Stimulated activated naive CD4-positive, alpha-beta T cell (primary cell): ENCODE data around the gene TMEM87B.
"Not testable (repeated sequence)": the region's sequence is repeated elsewhere in the genome, so short reads cannot be mapped to it uniquely, and the experiment has no call there.

Experiments
- DNase-seq, 6 experiments: peaks; one replicate each; lab custom pipeline; 2025; lab: John Stamatoyannopoulos, UW

Gene TMEM87B

GRCh38 chr2:112065966-112066365 lies 10.9 kb downstream of the TMEM87B start:
- DNase-seq = no peak

DNA sequence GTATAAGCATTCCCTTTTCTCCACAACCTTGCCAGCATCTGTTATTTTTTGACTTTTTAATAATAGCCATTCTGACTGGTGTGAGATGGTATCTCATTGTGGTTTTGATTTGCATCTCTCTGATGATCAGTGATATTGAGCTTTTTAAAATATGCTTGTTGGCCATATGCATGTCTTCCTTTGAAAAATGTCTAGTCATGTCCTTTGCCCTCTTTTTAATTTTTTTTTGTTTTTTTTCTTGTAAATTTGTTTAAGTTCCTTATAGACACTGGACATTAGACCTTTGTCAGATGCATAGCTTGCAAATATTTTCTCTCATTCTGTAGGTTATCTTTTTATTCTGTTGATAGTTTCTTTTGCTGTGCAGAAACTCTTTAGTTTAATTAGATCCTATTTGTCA lies 14.7 kb downstream of the TMEM87B start:
- not testable (repeated sequence) for DNase-seq

DNA sequence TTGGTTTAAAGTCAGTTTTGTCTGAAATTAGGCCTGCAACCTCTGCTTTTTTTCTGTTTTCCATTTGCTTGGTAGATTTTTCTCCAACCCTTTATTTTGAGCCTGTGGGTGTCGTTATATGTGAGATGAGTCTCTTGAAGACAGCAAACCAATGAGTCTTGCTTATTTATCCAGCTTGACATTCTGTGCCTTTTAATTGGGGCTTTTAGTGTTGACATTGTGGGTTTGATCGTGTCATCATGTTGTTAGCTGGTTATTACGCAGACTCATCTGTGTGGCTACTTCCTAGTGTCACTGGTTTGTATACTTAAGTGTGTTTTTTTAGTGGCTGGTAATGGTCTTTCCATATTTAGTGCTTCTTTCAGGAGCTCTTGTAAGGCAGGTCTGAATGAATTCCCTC lies 18.8 kb downstream of the TMEM87B start:
- no peak for DNase-seq

GRCh38 chr2:112074506-112074905 lies 19.4 kb downstream of the TMEM87B start:
- DNase-seq = no peak

- DNase-seq = no peak
Observed at GRCh38 chr2:112075490-112076260, 20.6 kb downstream of the TMEM87B start.

DNA sequence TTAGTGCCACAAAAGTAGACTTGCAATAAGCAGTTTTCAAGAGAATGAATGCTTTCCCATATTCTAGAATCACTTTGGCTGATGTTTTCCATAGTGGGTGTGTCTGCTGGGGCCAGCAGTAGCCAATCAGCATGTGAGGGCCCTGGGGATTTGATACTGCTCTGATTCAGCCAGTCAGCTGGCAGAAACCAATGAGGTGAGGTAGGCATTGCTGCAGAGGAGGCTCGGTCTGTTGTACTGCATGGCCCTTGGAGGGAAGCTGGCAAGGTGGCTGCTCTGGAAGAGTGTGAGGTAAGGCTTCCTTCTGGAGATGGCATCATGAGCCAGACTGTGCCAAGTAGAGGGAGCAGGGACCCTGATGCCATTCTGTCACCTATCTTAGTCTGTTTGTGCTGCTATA lies 22.7 kb downstream of the TMEM87B start:
- no peak for DNase-seq

DNA sequence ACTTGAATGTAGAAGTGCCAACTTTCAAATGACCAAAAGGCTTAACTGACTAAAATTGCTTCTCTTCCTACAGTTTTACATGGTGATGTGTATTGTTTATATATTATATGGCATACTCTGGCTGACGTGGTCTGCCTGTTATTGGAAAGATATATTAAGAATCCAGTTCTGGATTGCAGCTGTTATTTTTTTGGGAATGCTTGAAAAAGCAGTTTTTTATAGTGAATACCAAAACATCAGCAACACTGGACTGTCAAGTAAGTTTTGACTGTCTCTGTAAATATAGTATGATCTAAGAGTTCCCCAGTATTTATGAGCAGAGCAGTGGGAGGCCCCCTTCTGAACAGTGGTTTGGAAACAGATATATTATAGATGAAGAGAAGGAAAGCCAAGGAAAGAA lies 26.2 kb downstream of the TMEM87B start:
- no peak for DNase-seq

- no peak for DNase-seq
Observed at GRCh38 chr2:112084689-112085374, 29.8 kb downstream of the TMEM87B start.

DNA sequence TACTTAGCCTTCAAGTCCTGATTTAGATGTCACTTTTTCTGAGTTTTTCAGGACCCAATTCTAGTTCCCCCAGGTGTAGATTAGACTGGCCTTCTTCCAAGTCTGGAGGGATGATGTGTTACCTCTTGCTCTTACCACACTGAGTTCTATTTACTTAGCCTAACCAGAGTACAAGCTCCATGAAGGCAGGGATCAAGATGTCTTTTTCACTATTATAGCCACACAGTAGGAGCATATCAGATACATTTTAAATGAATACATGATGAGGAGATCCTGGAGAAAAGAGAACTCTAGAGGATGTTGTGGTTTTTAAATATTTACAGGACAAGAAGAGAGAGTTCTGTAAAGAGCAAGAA lies 30.3 kb downstream of the TMEM87B start:
- no peak for DNase-seq

DNA sequence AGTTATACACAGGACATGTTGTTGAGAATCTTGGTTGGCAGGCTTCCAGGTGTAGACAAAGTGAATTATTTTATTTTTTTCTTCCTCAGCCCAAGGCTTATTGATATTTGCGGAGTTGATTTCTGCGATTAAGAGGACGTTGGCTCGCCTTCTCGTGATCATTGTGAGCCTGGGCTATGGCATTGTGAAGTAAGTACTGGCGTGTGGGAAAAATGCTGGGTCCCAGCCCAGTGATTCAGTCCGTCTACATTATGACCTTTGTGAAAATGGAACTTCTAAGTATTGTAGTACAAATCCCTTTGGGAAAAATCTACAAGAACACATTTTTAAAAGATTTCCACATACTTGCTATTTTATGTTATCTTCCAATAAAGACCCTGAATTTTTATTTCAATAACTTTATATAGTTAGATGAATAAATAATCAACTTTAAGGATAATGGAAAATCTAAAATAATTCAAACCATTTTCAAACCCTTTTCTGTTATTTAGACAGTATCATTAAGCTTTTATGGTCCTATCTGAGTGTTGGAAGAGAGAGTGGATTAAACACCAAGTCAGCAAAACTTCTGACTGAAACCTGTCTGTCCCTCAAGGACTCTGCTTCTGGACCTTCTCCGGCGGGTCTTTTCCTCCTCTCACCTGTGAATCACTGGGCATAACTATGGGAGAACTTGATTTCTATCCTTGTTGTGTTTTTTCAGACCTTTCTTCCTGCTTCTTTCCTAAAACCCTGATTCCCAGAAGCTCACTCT lies 31.0 kb downstream of the TMEM87B start:
- no peak for DNase-seq

DNA sequence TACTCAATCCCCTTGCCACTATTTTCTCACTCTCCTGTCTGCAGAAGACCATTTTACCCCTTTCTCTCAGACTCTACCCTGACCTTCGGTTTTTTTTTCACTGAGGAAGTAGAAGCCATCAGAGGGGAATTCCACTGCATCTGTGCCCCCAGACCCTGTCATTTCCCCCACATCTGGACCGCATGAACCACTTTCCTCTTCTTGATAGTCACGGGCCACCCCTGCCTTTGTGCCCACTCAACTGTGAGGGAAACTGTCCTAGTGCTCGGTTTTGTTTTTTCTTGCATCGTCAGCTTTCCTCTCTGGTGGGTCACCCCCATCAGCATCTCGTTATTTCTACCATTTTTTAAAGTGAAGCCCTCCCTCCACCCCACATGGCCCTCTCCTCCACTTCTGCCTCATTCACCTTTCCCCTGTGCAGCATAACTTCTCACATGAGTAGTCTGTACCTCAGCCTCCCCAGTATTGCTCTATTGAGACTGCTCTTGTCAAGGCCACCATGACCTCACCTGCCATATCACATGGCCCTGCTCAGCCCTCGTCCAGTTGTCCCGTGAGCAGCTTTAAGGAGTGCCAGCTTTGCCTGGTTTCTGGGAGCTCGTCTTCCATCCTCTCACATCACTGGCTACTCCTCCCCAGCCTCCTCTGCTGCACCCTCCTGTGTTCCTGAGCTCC lies 32.4 kb downstream of the TMEM87B start:
- DNase-seq = no peak

DNA sequence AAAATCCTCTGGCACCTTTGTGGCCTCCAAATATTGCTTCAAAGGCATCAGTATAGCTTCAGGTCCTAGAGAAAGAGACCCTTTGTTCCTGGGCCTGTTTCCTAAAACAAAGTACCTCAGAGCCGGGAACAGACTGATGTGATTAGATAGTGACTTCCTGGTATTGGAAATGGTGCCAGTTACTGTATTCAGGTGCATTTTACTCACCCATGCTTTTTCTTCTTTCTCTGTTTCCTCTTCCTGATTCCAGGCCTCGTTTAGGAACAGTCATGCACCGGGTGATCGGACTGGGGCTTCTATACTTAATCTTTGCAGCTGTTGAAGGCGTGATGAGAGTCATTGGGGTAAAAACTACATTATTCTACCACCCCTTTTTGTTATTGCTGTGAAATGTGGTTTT lies 34.3 kb downstream of the TMEM87B start:
- DNase-seq = no peak

GRCh38 chr2:112092286-112093041 lies 37.4 kb downstream of the TMEM87B start:
- no peak for DNase-seq

DNA sequence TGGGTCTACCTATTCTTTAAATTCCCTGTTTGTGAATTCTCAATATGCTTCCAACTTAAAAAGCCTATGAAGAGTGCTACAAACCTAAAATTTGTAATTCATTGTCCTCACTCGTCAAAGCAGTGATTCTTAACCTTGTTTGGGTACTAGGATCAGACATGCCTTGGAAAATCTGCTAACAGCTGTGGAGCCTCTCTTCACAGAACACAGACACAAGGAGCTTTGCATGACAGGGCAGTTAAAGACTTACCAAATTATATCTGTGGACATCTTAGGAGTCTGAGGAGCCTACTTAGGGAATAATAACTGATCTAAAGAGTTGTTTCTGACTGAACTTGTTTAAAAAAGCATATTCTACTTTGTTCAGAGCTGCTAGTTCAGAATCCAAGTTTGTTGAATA lies 38.1 kb downstream of the TMEM87B start:
- DNase-seq = no peak

DNA sequence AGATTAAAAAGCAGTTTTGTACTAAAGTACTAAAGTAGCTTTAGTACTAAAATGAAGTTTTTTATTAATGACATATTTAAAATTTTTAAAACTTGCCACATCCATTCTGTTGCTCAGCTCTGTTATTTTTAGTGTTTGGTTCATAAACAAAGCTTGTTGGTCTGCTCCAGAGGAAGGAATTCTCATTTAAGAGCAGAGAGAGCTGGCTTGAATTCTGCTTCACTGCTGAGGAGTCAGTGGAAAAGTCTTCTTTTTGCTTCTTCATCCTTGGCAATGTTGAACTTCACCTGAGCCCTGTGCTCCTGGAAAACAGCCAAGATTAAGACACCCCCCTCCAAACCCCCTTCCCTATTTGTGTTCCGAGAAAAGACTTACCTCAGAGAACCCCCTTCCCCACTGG lies 40.6 kb downstream of the TMEM87B start:
- DNase-seq = no peak

DNA sequence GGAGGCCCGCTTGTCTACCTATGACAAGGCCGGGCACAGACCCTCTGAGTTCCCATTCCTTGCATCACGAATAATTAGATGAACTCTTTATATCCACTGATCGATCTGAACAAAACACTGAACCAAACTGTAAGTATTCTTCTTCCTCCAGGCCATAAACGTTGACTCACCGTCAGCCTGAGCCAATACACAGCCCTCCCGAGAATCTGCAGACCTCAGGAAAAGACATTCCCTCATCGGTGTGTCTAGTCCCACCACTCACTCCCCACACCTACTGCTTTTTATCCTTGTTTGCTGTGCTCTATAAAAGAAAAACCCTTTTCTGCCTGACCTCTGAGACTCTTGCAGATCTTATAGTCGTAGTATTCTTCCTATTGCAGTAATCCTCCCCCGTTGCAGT lies 41.0 kb downstream of the TMEM87B start:
- no peak for DNase-seq

DNA sequence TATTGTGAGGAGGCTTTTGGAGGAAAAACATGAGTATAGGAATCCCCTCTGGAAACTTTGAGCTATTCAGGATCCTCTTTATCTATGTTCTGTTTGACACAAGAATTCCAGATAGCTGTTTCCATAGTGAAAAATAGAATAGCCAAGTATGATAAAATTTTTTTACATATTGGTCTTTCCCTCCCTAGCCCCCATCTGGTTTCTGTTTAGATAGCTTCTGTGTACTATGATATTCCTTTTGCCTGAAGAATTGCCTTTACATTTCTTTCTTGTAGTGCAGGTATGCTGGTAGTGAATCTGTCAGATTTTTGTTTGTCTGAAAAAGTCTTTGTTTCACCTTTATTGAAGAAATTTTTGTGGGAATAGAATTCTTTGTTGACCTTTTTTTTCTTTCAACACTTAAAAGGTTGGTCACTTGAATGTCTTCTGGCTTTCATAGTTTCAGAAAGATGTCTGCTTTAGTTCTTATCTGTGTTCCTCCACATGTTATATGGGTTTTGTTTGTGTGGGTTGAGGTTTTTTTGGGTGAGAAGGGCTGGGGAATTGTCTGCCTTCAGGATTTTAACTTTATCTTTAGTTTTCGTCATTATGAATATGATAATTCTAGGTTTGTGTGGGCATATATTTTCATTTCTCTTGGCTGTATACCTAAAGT lies 53.2 kb downstream of the TMEM87B start:
- DNase-seq = no peak

DNA sequence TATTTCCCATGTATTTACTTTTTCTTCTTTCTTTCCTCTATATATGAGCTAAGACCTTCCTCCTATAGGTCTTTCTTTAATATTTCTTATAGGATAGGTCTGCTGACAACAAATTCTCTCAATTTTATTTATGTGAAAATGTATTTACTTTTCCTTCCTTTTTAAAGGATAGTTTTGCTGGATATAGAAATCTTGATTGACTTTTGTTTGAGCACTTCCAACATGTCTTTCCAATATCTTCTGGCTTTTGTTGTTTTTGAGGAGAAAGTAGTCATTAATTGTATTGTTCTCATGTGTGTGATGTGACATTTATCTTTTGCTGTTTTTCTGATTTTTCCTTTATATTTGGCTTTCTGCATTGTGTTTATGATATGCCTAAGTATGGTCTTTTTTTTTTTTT lies 54.2 kb downstream of the TMEM87B start:
- DNase-seq = no peak

DNA sequence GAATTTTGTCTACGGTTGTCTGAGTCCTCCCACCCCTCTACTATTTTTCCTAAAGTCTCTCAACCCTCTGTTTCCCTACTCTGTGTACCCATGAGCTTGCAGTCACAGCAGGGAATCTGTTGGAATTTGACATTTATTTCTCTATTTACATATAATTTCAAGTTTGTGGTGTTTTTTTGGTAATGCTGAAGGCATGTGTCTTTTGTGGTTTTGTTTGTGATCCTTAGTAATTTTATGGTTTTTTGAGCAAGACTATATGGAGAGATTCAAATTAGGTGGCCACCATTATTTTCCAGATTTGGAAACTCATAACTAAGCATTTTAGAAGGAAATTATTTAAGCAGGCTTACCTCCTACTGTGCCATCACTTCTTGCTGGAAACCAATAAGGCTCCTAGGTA lies 55.9 kb downstream of the TMEM87B start:
- DNase-seq = no peak

- not testable (repeated sequence) for DNase-seq
Observed at GRCh38 chr2:112113354-112113753, 58.3 kb downstream of the TMEM87B start.

- no peak for DNase-seq
Observed at GRCh38 chr2:112118148-112118547, 63.1 kb downstream of the TMEM87B start.
